Adrenal gland (tissue), 12 donors: ENCODE results near the gene STRIT1. TPM values are rescaled to one million over a fixed set of nuclear protein-coding genes. Genes with fewer than 3 reads are reported as not detected.
"Not testable (repeated sequence)": the region's sequence is repeated elsewhere in the genome, so short reads cannot be mapped to it uniquely, and the experiment has no call there.

Experiments used
- DNase-seq, 7 donors: peaks; one replicate each; pipeline ENCODE4 v3.0.0-alpha.2; 2019 to 2020
- H3K27ac ChIP-seq, 5 donors: fragments of 200-600 bp; sonication (generic) in 4 of 5; 1 replicate in 3 of 5; 2 replicates in 2 of 5; pipeline versions ENCODE4 v1.5.1 to v1.8.0; 2016 to 2020; ENCODE audit warnings: mild to moderate bottlenecking in 1 of 5
- H3K27me3 ChIP-seq: fragments of 200-600 bp; 2 replicates; pipeline ENCODE4 v1.8.0; 2021
- H3K36me3 ChIP-seq, 2 donors: fragments of 200-600 bp; replicated peaks in 1 of 2; 1 replicate in 1 of 2; 2 replicates in 1 of 2; pipeline versions ENCODE4 v1.5.1 to v1.8.0; 2018 to 2022
- H3K4me1 ChIP-seq, 2 donors: fragments of 200-600 bp; replicated peaks in 1 of 2; 1 replicate in 1 of 2; 2 replicates in 1 of 2; pipeline versions ENCODE4 v1.5.1 to v1.8.0; 2018 to 2021
- H3K4me3 ChIP-seq, 4 donors: fragments of 200-600 bp; sonication (generic) in 3 of 4; one replicate each; pipeline ENCODE4 v1.5.1; 2016 to 2018
- H3K9me3 ChIP-seq, 3 donors: fragments of 200-600 bp; sonication (generic) in 1 of 3; replicated peaks in 1 of 3; 1 replicate in 2 of 3; 2 replicates in 1 of 3; pipeline versions ENCODE4 v1.5.1 to v1.8.0; 2016 to 2021
- CTCF ChIP-seq, 6 experiments: fragments of 450-650 bp in 4 of 6; fragments of 200-600 bp in 2 of 6; sonication (generic) in 1 of 6; IDR thresholded peaks; 1 replicate in 5 of 6; 2 replicates in 1 of 6; pipeline versions ENCODE4 v1.5.1 to v1.8.0; 2016 to 2021; ENCODE audit warnings: antibody characterized with exemption in 6 of 6, mild to moderate bottlenecking in 2 of 6, moderate library complexity in 1 of 6
- POLR2A ChIP-seq, 2 donors: fragments of 450-650 bp; IDR thresholded peaks; one replicate each; pipeline ENCODE4 v1.6.1; 2017; ENCODE audit warnings: antibody characterized with exemption in 2 of 2, mild to moderate bottlenecking in 2 of 2, moderate library complexity in 1 of 2
- WGBS, 4 donors: extraction: QIAGEN DNeasy Blood & Tissue Kit in 2 of 4; methylation state at CpG; one replicate each; pipeline versions ENCODE4 v1.1.5 to v1.1.7; 2013 to 2017; 5-methylcytosine and 5-hydroxymethylcytosine counted together
- intact Hi-C, 2 donors: fragments of 100-400 bp; cut with DNase I; formaldehyde crosslinking; loops; one replicate each; pipeline versions ENCODE4 v1.14.1 to v1.15.0; 2022 to 2023
- polyA plus RNA-seq, 3 donors: library from polyadenylated mRNA; stranded (reverse); fragments of 200-250 nt in 2 of 3; fragments of 350-450 nt in 1 of 3; fragmentation: Illumina TruSeq in 1 of 3; extraction: RNeasy Lipid Tissue Mini Kit (QIAGEN cat#74804) in 1 of 3; gene quantifications; one replicate each; pipeline ENCODE4 v1.2.3, GENCODE V29; 2013 to 2014
- total RNA-seq, 9 donors: library from RNA; depleted of rRNA in 4 of 9; stranded (reverse); fragments of >200 nt in 4 of 9; fragments of 120-200 nt in 1 of 9; fragmentation: NEBNext Ultra II Directional in 1 of 9; extraction: Animal tissue kit (Norgen Biotek cat#: 25700) in 1 of 9; gene quantifications; one replicate each; pipeline versions ENCODE4 v1.1.0 to v1.2.4, GENCODE V29; 2013 to 2023
- donor health status: healthy with polysubstance abuse.
- donor health status: Bipolar disorder and iron deficiency.
- donor health status: DM: yes; HTN: yes; CAD: no.
- donor health status: DM: no; HTN: no; CAD: no.
- donor health status: DM: no; HTN: no; CAD: no.
- donor health status: DM: yes; HTN: yes; CAD: no.

Gene STRIT1
- total and polyA plus RNA-seq, 12 donors: 0.30 to 3.4 TPM; not detected in 10

GRCh38 chr3:155271343-155271613, 22.2 kb downstream of the STRIT1 start:
- no peaks in the 10 kb centered on the region for H3K9me3 ChIP-seq
- H3K27ac ChIP-seq: no peak overlapping the region
- H3K4me3 ChIP-seq: no peak overlapping the region
- intact Hi-C loops: no loop called here
- no peak for DNase-seq
- H3K27me3 ChIP-seq: no peaks in the 10 kb centered on the region
- no peaks in the 10 kb centered on the region for H3K4me1 ChIP-seq
- no peaks in the 10 kb centered on the region for H3K36me3 ChIP-seq
- 55 to 100% (median 87%) methylated on average over 1 of the region's 1 CpG for WGBS, 4 donors
- no peak for TF ChIP-seq CTCF (IDR thresholded peaks at IDR 0.05)
- TF ChIP-seq POLR2A (IDR thresholded peaks at IDR 0.05): no peak

GRCh38 chr3:155270485-155271342, 22.8 kb downstream of the STRIT1 start:
- WGBS, 4 donors: 71 to 82% (median 76%) methylated on average over 5 to 8 of the region's 8 CpGs
- H3K9me3 ChIP-seq: no peaks in the 10 kb centered on the region
- no peak for TF ChIP-seq CTCF (IDR thresholded peaks at IDR 0.05)
- no peak for TF ChIP-seq POLR2A (IDR thresholded peaks at IDR 0.05)
- intact Hi-C loops: no loop called here
- H3K27me3 ChIP-seq: no peaks in the 10 kb centered on the region
- H3K27ac ChIP-seq: no peak overlapping the region
- no peak overlapping the region for H3K4me3 ChIP-seq
- no peak for DNase-seq
- no peaks in the 10 kb centered on the region for H3K36me3 ChIP-seq
- no peaks in the 10 kb centered on the region for H3K4me1 ChIP-seq

GRCh38 chr3:155270063-155270462, 23.4 kb downstream of the STRIT1 start:
- 75 to 83% (median 77%) methylated on average over 3 of the region's 3 CpGs for WGBS, 4 donors

GRCh38 chr3:155262855-155263254, 30.6 kb downstream of the STRIT1 start:
- H3K4me1 ChIP-seq, H3K36me3 ChIP-seq, H3K4me3 ChIP-seq, H3K9me3 ChIP-seq, DNase-seq, H3K27me3 ChIP-seq, H3K27ac ChIP-seq, intact Hi-C loops: not testable (repeated sequence)
- 44 to 65% (median 48%) methylated on average over 2 of the region's 2 CpGs for WGBS, 4 donors

More at GRCh38 chr3:155270063-155270462, 23.4 kb downstream of the STRIT1 start:
- TF ChIP-seq CTCF (IDR thresholded peaks at IDR 0.05) (no peak), POLR2A (IDR thresholded peaks at IDR 0.05) (no peak)
- Histone ChIP-seq H3K9me3 (no peaks in the 10 kb centered on the region), H3K36me3 (no peaks in the 10 kb centered on the region), H3K27ac (no peak overlapping the region), H3K4me1 (no peaks in the 10 kb centered on the region), H3K27me3 (no peaks in the 10 kb centered on the region), H3K4me3 (no peak overlapping the region)
- intact Hi-C loops: no loop called here
- DNase-seq: no peak

- no peak overlapping the region for H3K4me3 ChIP-seq
- TF ChIP-seq CTCF (IDR thresholded peaks at IDR 0.05) (no peak), POLR2A (IDR thresholded peaks at IDR 0.05) (no peak)
- WGBS, 4 donors: 89 to 95% (median 91%) methylated on average over 1 of the region's 1 CpG
- no peaks in the 10 kb centered on the region for H3K4me1 ChIP-seq
- H3K9me3 ChIP-seq: no peaks in the 10 kb centered on the region
- no peak for DNase-seq
- intact Hi-C loops: no loop called here
- no peak overlapping the region for H3K27ac ChIP-seq
- H3K36me3 ChIP-seq: no peaks in the 10 kb centered on the region
- H3K27me3 ChIP-seq: no peaks in the 10 kb centered on the region
Measured at GRCh38 chr3:155262295-155262694, 31.2 kb downstream of the STRIT1 start.
